ENCODE measurements around the gene TECPR1.

GRCh38 chr7:98280791-98281756 lies 29.0 kb upstream of the TECPR1 start, which contains the start of gene BRI3:
- TF ChIP-seq CTCF (IDR thresholded peaks at IDR 0.05) (peak in 3 of 7 experiments; percentile 21 to 40 (median 24)), POLR2A (IDR thresholded peaks at IDR 0.05) (peak; percentile 94 to 99 (median 98))
